HS-5 (cell line): ENCODE data around the gene ILF2.
"Not testable (repeated sequence)": the region's sequence is repeated elsewhere in the genome, so short reads cannot be mapped to it uniquely, and the experiment has no call there.

ENCODE experiments used
- DNase-seq: peaks from one replicate; pipeline ENCODE4 v3.0.0-alpha.2; 2012; ENCODE audit warnings: low read depth

Gene ILF2

DNA sequence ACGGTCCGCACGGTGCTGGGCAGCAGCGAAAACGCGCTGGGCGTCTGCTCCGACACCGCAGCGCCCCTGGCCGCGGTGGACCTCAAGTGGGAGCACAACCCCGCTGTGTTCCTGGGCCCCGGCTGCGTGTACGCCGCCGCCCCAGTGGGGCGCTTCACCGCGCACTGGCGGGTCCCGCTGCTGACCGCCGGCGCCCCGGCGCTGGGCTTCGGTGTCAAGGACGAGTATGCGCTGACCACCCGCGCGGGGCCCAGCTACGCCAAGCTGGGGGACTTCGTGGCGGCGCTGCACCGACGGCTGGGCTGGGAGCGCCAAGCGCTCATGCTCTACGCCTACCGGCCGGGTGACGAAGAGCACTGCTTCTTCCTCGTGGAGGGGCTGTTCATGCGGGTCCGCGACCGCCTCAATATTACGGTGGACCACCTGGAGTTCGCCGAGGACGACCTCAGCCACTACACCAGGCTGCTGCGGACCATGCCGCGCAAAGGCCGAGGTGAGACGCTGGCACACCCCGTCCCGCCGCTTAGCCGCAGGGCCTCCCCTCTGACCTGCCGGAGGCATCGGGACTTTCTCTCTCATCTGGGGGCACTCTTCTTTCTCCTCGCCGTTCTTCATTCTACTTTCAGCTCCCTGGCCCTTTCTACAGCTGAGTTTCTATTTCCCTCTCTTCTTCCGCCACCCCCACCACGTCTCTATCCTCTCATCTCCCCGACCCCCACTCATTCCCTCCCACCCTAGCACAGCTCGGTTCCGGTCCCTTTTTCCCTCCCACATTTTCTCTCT is 8.7 kb upstream of the ILF2 start:
- DNase-seq: no peak

DNA sequence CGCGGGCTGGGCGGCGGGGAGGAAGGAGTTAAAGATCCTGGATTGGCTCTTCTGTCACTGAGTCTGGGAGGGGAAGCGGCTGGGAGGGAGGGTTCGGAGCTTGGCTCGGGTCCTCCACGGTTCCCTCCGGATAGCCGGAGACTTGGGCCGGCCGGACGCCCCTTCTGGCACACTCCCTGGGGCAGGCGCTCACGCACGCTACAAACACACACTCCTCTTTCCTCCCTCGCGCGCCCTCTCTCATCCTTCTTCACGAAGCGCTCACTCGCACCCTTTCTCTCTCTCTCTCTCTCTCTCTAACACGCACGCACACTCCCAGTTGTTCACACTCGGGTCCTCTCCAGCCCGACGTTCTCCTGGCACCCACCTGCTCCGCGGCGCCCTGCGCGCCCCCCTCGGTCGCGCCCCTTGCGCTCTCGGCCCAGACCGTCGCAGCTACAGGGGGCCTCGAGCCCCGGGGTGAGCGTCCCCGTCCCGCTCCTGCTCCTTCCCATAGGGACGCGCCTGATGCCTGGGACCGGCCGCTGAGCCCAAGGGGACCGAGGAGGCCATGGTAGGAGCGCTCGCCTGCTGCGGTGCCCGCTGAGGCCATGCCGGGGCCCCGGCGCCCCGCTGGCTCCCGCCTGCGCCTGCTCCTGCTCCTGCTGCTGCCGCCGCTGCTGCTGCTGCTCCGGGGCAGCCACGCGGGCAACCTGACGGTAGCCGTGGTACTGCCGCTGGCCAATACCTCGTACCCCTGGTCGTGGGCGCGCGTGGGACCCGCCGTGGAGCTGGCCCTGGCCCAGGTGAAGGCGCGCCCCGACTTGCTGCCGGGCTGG is 7.9 kb upstream of the ILF2 start, which contains the start of gene NPR1:
NPR1 (plus strand) TSS at position 170 of the 818 bp plus-strand sequence; CDS start at position 591, 421 bp downstream.
- DNase-seq: no peak

GRCh38 chr1:153677718-153678518 is 7.1 kb upstream of the ILF2 start:
- DNase-seq: no peak

- no peak for DNase-seq
Observed at GRCh38 chr1:153673511-153673910, 2.7 kb upstream of the ILF2 start.

DNA sequence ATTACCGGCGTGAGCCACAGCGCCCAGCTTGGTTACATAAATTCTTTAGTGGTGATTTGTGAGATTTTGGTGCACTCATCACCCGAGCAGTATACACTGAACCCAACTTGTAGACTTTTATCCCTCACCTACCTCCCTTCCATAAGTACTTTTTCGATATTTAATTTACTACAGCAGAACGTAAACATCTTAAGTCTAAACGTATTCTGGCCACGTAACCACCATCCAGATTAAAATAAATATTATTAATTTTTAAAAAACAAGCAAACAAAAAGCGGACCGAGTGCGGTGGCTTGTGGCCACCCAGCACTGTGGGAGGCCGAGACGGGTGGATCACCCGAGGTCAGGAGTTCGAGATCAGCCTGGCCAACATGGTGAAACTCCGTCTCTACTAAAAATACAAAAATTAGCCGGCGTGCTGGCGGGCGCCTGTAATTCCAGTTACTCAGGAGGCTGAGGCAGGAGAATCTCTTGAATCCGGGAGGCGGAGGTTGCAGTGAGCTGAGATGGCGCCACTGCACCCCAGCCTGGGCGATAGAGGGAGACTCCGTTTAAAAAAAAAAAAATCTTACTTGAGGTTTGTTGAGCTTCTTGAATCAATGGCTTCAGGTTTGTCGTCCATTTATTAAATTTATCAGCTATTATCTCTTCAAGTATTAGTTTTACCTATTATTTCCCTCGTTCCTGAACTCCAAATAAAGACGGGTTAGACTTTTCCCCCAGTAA is 998 bp upstream of the ILF2 start:
- DNase-seq: not testable (repeated sequence)

DNA sequence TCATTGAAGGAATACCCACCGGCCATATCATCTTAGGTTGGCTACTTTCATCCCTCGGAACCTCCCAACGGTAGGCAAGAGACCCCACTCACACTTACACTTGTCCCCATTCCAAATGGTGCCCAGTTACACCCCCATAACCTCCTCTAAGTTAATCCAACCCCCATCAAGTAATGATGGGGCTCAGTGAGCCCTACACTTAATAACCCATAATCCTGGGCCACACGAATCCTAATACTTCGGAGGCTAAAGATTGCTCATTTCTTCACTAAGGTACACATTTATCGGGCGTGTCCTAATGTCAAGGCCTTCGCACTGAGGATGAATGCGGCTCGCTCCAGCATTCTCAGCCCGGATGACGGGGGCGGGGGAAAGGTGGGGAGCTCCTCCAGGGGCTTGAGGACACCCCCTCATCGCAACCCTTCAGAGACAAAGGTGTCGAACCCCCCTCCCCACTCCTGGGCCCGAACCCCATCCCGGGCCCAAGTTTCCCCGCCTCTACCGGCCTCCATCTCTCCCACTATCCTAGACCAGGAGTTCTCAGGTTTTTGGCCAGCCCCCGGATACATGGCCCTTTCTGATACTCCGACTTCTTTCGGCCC is 435 bp downstream of the ILF2 start:
- DNase-seq: no peak

- DNase-seq: no peak
Observed at GRCh38 chr1:153669606-153670005, 1.2 kb downstream of the ILF2 start.

- not testable (repeated sequence) for DNase-seq
Observed at GRCh38 chr1:153668672-153669071, 2.1 kb downstream of the ILF2 start.

DNA sequence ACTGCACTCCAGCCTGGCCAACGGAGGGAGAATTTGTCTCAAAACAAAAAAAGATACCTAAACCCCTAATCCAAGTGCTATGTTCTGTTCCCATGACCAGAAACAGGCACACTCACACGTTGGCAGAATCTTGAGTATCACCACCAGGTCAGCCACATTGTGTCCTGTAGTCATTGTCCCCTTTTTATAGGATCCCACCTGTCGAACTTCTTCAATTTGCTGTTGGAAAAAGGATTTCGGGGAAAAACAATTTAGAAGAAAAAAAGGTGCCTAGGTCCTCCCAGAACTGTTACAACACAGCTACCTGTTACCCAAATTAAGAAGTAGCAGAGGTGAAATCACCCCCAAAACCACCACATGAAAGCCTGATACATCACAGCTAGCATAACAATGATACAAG is 3.4 kb downstream of the ILF2 start:
- DNase-seq: no peak

DNA sequence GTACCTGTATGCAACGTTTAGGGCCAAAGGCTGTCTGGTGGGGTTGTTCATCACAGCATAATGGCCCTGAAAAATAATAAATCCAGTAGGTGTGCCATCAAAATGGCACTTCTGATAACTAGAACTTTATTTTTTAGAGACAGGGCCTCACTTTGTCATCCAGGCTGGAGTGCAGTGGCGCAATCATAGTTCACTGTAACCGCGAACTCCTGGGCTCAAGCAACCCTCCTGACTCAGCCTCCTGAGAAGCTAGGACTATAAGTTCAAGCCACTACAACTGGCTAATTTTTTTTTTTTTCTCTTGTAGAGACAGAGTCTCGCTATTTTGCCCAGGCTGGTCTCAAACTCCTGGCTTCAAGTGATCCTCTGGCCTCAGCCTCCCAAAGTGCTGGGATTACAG is 7.6 kb downstream of the ILF2 start:
- DNase-seq: no peak

DNA sequence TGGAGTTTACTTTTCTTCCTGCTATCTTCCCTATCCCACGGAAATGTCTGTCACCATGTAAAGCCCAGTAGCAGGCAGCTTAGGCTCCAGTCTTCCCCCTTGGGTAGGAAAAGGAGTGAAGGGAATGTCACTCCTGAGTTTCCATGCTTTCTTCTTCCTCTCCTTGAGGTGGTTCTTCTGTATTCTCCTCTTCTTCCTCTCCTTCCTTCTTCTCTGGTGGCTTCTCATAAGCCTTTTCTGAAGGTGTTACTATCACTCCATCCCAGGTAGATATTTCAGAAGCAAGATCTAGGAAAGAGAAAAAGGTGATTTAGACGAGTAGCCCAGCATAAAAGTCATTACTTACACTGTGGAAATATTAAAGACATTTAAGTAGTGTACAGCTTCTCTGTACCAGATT is 8.5 kb downstream of the ILF2 start:
- DNase-seq: no peak

DNA sequence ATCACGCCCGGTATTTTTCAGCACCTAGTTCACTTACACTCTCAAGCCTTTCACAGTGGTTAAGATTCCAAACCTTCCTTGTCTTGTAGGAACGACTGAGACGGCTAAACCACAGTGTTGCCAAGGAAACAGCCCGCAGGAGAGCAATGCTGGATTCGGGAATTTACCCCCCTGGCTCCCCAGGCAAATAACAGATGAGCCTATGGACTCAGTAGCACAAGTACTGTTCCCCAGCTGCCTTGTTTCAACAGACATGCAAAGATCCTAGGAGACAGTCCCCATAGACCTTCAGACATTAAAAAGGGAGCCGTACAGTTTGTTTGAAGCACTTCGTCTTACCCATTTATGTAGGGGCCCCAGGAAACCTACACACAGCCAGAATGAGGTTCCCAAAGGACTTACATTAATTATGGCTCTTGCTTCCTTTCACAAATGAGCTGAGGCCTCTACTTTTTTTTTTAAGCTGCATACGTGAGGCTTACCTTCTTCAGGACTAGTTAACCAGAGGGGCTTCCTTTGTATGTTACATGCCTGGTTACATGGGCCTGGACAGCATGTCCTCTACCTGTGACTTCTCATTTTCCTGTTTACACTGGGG is 9.6 kb downstream of the ILF2 start:
- no peak for DNase-seq

- DNase-seq: no peak
Observed at GRCh38 chr1:153659656-153660055, 11.1 kb downstream of the ILF2 start.

DNA sequence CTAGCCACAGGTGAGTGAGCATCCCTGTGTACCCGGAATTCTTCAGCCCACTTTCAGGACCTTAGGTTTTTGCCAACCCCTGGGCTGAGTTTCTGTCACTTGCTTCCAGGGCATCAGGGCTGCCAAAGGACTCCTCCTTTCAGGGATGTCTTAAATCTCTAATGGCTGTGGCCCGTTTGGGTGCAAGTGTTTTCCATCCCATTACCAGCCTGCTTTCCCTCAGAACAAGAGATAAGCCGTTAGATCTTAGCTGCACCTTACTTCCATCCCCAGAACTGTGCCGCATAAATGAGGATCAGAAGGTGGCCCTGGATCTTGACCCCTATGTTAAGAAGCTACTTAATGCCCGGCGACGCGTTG is 11.6 kb downstream of the ILF2 start:
- no peak for DNase-seq

GRCh38 chr1:153658400-153659174 is 12.2 kb downstream of the ILF2 start, which contains the start of gene SNAPIN:
Gene SNAPIN (plus strand): TSS chr1:153658703. CDS start chr1:153658744, 41 bp downstream.
- peak; percentile 62 for DNase-seq

DNA sequence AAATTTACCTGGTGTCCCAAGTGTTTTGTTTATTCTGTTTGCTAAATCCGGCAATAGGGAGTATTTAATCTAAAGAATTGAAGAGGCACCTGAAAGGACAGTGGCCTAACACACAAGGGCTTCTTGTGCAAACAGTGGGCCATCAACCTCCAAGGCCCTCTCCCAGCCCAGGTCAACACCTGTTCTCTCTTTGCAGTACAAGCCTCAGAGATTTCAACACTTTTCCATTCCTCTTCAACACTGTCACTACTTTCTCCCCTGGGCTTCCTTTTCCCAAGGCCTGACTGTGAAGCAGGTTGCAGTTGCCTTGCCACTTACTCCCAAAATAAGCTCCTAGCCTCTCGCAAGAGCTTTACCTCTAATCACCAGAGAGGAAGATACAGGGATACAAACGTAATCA is 15.5 kb downstream of the ILF2 start:
- no peak for DNase-seq

DNA sequence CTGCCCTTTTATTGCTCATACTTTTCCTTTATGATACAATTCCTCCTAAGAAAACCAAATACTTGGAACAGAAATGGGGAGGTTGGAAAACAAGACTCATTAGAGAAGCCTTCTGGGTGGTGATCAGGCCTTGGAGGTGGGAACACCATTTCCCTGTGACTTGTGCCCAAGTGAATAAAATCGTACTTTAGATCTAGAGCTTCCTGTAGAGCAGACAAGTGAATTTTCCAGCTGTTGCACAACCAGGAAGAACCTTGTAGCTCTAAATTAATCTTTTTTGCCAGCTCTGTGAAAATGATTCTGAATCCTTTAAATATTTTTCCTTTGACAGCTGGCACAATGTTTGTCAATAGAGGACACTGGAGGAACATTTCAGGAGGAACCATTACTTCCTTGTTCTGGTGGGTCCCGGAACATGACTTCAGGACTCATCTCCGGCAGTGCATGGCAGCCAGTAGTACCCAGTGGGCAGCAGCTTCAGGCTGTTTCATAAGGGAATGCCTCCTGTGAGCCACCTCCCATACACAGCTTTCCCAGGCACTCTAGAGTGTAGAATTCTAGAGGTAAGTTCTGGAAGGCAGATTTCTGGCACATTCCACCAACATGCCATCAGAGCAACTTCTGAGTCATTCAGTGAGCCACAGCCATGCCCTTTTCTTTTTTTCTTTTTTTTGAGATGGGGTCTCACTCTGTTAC is 17.8 kb downstream of the ILF2 start:
- DNase-seq: no peak

- DNase-seq: no peak
Observed at GRCh38 chr1:153651771-153652170, 19.0 kb downstream of the ILF2 start.

DNA sequence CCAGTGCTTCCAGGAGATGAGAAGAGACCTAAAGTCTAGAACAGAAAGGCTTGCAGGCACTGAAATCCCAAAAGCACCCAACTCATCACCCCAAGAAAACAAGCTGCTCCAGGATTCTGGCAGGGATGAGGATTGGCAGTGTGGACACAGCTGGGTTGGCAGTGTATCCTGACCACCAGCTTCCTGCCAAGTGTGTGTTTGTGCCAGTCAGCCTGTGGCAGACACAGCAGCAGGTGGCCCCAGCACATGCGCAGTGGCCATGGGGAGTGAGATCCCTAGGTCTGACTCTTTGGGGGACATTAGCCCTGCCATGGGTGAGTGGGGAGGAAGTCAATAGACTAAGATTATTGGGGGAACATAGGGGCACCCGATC is 20.9 kb downstream of the ILF2 start:
- no peak for DNase-seq
